ENCODE measurements around the gene FAM222B.
A peak's percentile ranks its signal among the peaks of the same experiment; 100 is the strongest.
"Not testable (repeated sequence)": the region's sequence is repeated elsewhere in the genome, so short reads cannot be mapped to it uniquely, and the experiment has no call there.

The FAM222B gene

DNA sequence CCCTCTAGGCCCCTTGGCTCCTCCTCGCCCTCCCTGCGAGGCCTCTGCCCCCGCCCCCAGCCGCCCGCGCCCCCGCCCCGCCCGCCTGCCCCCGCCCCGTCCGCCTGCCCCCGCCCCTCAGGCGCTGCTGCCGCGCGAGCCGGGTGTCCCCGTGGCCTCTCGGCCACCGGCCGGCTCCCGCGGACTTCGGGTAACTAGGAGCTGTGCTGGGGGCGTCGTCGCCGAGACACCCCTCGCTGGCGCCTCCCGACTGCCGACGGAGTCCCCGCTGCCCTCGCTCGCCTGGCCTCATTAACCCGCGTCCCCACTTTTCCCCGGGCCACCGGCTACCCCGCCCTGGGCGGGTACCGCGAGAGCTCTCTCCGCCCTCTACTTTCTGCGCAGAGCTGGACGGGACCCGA is 116.4 kb downstream of the FAM222B start, which contains the start of gene TLCD1:
Gene TLCD1 (minus strand): TSS at position 8 of the 401 bp plus-strand sequence. CDS start 136 bp downstream, outside the sequence.
- DNase-seq: peak; percentile 69

DNA sequence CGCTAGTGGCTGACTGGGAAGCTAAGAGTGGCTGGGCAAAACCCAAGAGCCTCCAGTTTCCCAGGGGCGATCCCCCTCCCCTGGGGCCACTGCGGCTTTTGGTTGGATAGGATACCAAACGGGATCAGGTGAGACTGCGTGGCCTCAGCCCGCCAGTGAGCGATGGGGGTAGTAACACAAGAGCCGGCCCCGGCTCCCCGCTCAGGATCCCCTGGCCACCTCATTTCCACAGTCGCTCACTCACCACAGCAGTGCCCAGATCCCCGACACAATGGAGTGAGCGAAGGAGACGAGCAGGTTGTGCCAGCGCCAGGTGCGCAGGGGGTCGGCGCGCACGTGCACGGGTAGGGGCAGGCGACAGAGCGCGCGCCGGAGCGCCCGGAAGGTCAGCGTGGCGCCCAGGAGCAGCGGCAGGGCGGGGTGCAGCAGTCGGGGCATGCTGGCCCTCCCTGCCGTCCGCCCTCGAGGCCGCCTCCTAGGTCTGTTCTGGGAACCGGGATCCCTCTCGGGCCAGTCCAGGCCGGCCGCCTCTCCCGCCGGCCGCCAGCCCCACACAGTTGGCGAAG is 116.8 kb downstream of the FAM222B start:
- DNase-seq: no peak

DNA sequence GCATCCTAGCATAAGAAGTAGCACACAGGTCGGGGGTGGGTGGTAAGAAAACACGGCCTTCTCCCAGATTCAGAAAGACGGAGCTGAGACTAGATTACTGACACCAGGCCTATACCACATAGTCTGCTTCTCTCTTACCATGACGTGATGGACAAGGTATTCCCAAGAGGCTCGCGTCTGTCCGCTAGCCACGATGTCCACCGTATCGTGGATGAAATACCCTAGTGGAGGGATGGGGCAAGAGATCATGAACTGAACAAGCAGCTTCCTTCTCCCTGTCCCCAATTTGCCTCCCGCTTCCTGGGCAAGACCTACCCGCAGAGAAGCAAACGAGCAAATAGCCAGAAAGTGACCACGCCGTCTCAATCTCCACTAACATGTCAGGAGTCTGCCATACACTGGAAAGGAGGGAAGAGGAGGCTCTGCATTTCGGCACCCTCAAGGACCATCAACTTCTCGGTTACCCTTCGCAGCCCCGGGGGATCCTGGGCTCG is 117.4 kb downstream of the FAM222B start:
- peak; percentile 7 for DNase-seq

DNA sequence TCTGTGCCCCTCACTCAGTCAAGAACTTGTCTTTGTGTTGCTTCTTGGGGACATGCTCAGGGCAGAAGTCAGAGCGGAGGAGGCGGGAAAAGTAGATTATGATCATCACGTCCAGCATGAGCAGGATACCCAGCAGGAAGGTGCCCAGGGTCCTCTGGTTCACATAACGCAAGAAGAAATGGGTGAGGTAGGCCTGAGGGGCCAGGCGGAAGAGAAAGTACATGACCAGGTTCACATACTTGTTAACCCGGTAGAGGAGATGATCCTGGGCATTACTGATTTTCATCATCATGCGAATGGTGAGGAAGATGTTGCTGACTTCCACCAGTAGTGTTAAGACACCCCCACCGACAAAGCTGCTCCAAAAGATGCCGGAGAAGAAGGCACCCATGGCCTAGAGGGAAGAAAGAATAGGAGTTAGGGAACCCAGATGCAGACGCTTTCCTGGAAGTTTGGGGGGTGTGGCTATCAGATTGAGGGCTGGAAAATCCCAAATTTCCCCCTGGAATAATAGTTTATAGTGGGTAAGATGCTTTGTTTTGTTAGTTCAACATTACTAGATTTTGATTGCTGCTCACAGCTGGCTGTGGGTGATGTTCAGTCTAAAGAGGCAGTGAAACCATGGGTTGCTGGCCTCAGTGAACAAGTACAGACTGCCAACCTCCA is 118.0 kb downstream of the FAM222B start:
- DNase-seq: peak; percentile 12

DNA sequence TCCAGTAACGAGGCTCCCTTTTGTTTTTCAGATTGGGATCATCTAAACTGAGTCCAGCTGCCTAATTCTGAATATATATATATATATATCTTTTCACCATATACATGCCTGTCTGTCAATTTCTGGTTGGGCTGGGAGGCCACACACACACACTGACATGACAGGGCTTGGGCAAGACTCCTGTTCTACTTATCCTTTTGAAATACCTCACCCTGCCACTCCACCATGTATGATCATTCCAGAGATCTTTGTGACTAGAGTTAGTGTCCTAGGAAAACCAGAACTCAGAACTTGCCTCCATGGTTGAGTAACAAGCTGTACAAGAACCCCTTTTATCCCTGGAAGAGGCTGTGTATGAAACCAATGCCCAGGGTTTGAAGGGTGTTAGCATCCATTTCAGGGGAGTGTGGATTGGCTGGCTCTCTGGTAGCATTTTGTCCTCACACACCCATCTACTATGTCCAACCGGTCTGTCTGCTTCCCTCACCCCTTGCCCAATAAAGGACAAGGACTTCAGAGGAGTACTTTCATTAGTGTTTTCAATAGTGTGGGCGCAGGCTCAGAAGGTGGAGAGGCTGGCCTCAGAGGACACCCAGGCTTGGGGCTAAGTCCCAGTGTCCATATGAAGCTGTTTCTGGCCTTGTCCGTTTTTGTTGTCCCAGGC is 118.6 kb downstream of the FAM222B start:
- DNase-seq: not testable (repeated sequence)

DNA sequence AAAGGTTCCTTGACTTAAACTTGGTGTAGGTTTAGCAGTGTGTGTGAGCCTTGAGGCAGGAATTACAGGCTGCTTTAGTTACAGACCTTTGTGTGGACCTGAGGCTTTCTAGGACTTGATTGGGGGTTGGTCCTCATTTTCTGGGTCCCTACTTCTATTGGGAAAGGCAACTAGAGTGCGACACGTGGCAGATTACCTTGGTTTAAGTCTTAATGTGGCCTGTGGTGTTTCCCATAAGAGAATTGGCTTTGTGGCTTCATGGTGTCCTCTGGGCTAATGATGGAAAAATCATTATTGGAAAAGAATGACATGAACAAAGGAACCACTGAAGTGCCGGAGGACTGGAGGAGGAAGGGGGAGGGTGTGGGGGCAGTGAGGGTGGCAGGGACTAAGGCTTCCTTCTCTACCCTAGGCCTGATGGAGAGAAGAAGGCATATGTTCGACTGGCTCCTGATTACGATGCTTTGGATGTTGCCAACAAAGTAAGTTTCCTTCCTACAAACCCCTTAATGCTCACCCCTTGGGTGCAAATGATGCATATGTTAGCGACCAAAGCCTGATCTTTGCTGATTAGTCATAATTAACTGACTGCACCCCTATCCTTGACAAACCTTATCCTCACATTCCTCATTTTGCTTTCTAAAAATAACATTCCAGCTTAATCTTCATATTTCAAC is 119.3 kb downstream of the FAM222B start:
- no peak for DNase-seq

DNA sequence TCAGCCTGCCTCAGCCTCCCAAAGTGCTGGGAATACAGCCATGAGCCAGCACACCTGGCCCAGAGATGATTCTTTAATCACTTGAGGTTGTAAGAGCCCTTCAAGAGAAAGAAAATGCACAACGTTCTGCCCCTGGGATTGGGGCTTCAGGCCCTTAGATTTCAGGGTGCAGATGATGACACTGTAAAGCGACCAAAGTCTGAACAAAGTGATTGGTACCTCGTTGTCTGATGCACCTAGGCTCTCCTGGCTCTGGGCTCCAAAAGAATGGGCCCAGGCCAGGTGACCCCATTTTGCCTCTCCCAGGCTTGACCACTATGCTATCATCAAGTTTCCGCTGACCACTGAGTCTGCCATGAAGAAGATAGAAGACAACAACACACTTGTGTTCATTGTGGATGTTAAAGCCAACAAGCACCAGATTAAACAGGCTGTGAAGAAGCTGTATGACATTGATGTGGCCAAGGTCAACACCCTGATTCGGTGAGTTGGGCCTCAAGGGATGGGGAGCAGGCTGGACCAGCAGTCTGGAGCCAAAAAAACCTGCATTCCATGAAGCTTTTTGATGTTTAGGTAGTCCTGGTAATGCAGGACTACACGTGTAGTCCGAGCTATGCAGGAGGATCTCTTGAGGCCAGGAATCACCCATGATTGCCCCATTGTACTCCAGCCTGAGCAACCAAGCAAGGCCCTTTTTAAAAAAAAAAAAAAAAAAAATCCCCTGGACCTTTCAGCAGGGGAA is 120.0 kb downstream of the FAM222B start:
- DNase-seq: no peak

DNA sequence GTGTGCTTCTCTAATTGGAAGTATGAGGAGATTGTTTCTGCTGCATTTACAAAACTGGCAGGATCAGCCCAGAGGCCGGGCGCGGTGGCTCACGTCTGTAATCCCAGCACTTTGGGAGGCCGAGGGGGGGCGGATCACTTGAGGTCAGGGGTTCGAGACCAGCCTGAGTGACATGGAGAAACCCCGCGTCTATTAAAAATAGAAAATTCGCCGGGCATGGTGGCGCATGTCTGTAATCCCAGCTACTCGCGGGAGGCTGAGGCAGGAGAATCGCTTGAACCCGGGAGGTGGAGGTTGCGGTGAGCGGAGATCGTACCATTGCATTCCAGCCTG is 121.6 kb downstream of the FAM222B start:
- DNase-seq: not testable (repeated sequence)

DNA sequence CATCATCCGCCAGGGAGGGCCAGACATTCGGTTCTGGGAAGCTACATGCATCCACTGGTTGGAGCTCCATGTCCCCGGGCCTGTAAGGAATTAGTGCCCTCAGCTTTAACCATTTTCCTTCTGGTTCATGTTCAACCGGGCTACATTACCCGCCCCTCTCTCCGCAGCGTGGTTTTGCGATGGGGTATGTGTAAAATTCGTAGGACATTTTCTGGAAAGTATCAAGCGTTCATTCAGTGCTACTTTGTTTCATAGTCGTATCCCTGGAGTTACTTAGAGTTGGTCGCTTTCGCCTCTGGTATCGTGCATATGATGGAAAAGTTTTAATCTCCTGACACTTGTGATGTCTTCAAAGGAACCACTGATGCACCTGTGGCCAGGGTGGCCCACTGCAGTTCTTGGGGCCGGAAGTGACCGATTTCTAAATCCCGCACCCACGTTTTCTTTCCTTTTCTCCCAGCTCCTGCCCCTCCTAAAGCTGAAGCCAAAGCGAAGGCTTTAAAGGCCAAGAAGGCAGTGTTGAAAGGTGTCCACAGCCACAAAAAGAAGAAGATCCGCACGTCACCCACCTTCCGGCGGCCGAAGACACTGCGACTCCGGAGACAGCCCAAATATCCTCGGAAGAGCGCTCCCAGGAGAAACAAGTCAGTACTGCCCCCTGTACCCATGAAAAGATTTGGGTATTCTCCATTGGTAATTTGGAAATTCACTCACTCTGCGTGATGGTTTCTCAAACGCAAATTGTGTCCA is 122.2 kb downstream of the FAM222B start:
- no peak for DNase-seq

DNA sequence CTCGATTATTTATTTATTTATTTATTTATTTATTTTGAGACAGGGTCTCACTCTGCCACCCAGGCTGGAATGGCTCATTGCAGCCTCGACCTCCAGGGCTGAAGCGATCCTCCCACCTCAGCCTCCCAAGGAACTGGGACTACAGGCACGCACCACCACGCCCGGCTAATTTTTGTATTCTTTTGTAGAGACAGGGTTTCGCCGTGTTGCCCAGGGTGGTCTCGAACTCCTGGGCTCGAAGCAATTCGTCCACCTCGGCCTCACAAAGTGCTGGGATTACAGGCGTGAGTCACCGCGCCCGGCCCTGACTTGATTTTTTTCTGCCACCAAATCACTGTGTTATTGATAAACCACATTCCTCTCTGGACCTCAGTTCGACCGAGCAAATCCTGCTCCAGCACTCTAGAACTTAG is 123.6 kb downstream of the FAM222B start:
- no peak for DNase-seq

DNA sequence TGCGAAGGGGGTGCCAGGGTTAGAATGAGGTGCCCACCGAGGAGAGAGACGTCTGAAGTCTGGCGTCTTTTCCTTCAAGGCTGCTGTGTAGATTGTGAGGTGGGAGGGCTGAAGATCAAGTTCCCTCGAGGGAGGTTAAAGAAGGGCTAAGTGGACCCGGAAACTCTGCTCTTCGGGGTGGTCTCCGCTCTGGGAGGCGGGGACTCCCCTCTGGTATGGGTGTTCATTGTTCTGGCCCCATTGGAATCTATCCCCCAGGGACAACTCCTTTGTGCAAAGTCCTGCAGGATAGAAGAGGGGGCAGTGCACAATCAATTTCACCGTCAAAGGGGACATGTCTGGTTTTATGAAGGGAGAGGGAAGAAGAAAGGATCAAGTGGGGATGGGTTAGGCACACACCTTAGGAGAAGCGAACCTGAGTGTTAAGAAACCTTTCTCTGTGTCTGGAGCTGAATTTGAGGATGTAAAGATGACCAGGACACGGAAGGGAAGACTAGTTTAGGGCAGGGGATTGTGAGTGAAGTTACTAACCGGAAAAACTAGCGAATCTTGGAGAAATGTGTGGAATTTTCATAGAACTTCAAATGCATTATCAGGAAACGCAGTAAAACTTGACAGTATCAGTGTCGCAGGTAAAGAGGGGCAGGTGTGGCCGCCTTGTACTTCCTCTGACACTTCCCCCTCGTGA is 124.1 kb downstream of the FAM222B start:
- DNase-seq: no peak

DNA sequence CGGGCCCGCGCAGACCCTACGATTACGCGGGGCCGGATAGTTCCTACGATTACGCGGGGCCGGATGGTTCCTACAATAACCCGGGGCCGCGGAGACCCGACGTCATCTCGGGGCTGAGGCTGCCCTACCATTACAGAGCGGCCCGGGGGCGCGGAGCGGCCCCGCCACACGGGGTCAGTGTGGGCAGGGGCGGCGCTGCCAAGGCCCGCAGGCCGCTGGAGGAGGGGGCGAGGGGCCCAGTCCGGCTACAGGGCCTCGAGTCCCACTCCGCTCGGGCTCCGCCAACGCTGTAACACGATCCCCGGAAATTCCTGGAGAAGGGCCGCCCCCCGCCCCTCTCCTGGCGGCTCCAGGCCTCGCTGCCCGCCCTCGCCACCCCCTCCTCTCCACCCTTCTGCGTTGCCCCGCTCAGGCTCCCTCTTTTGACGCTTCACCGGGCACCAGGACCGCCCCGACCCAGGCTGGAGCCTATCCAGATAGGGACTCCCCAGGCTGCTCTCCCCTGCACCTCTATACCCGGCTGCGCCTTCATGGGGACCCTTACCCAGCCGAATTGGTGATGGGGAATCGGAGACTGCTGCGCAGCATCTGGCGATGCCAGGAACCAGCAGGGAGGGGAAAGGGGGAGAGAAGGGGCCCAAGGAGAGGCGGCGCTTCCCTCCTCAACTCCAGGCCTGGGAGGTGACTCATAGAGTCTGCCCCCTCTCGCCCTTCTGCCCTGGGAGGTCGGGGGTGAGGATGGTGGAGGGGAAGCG is 124.8 kb downstream of the FAM222B start, which contains the start of gene RAB34:
Gene RAB34 (minus strand): TSS at position 291 of the 755 bp plus-strand sequence. CDS start 602 bp downstream, outside the sequence.
- peak; percentile 46 for DNase-seq

DNA sequence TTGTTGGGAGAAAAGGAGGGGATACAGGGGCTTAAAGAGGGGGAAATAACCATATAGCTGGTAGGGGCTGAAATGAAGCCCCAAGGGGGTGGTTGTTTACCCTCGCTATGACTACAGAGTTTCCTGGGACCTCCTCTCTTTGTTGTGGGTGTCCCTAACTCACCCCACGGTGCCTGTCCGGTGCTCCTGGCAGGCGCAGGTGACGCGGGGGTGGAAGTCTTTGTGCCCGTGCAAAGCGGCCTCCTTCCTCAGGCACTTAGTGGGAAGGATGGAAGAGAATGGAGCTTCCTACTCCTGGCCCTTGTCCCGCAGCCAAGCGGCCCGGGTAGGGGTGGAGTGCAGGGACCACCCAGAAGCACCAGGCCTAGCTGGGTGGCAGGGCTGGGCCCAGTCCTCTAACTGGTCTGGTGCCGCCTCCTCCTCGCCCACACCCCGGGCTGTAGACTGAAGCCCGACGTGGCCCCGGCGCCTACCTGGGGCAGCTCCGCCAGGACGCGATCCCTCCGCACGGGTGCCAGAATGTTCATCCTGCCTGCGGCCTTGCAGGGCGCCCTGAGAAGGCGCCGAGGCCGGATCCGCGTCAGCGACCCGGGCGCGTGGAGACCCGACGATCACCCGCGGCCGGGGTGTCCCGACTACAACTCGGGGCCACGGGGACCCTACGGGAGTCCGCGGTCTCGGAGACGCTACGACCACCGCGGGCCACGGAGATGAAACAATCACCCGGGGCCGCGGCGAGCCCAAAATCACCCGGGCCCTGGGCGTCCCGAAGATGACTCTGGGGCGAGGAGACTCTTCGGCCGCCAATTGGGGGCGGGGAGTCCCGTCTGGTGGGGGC is 125.6 kb downstream of the FAM222B start:
- peak; percentile 13 for DNase-seq

DNA sequence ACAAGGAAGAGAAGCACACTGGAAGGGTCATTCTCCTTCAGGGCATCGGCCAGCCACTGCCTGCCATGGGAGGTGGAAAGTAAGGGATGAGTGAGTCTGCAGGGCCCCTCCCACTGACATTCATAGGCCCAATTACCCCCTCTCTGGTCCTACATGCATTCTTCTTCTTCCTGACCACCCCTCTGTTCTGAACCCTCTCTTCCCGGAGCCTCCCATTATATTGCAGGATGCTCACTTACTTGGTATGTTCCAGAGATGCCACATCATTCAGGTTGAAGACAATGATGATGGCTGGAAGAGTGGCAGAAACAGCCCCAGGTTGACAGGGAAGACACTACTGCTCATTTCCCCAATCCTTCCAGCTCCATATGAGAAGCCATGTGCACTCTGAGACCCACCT is 127.4 kb downstream of the FAM222B start:
- DNase-seq: no peak

DNA sequence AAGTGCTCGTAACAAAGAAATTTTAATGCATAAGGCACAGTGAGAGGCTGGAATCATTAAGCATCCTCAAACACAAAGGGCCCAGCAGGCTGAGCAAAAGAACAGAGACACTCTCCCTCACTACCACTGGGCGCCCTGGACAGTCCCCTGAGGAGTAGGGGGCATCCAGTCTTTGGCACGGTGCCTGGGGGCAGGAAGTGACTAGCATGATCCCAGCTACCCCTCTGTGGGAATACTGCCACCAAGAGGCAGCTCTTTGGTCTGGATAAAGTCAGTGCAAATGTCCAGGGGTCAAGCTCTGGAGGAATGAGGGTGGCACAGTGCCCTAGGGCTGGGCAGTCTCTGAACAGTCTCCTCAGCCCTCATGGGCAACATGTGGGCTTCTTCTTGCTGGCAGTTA is 128.3 kb downstream of the FAM222B start:
- DNase-seq: no peak

DNA sequence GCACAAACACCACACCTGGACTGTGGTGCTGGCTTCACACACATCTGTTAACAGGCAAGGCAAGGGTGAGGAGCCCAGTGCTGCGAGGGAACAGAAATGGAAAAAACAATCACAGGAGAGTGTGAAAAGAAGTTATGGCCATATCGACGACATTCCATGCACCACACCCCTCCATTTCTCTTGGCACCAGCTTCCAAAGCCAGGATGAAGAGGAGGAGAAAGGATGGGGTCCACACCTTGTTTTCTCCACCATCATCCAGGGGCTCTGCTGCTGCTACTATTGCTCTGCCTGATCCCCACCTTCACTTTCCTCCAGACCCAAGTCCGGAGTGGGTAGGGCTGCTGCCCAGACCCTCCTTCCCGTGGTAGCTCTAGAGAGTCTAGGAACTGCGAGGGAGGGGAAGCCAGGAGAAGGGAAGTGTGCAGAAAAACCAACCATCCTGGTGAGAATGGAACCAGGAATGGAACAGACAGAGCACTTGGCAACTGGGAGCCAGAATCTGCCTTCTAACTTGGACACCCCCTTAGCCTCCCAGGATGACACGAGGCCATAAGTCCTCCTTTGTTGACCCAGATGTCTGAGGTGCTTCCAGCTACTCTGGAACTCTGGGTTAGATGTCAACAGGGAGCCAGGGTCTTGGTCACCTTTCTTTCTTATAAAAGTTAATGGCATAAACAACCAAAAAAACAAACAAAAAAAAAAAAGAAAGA is 129.7 kb downstream of the FAM222B start:
- DNase-seq: no peak

DNA sequence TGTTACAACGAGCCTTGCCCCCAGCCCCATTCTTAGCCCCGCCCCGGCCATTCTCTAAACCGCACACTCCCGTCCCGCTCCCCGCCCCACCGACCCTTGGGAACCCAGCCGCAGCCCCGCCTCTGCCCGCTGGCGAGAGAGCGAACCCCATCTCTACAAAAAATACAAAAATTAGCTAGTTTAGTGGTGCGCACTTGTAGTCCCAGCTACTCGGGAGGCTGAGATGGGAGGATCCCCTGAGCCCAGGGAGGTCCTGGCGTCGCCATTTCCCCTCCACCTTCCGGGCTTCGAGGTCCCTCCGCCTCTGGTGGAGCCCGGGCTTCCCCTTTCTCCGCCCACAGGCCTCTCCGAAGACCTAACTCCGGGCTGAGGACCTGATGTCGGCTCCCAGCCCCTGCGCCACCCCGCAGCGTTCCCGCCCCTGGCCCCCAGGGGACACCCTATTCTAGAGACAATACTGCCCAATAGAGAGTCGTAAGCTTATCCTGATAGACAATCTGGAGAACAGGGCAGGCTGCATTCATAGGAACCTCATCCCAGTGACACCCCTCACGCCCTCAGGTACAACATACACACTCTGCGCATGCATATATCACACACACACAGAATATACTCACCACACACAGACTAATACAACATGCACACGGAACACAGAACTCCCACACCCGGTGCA is 130.4 kb downstream of the FAM222B start:
- DNase-seq: peak; percentile 78

DNA sequence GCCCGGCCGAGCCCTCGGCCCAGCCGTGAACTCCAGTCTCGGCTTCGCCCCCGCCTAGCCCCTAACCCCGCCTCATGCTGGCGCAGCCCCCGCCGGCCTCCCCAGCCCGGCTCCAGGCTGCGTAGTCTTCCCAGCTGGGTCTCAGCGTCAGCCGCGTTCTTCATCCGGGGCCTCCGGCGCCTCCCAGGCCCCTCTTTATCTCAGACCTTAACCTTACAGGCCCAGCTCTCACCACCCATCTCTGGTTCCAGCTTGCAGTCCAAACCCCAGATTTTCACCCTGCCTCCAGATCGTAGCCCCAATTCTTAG is 130.9 kb downstream of the FAM222B start, which contains the start of gene PROCA1:
Gene PROCA1 (minus strand): TSS at position 166 of the 309 bp plus-strand sequence. CDS start 228 bp downstream, outside the sequence.
- no peak for DNase-seq
